CD4-positive, alpha-beta T cell treated with Interleukin-15 for 1 hour (primary cell): Measurements from ENCODE around the gene PCDHGC4.

ENCODE experiments used
- DNase-seq: peaks from one replicate; pipeline ENCODE4 v3.0.0-alpha.2; 2020

Gene PCDHGC4

DNA sequence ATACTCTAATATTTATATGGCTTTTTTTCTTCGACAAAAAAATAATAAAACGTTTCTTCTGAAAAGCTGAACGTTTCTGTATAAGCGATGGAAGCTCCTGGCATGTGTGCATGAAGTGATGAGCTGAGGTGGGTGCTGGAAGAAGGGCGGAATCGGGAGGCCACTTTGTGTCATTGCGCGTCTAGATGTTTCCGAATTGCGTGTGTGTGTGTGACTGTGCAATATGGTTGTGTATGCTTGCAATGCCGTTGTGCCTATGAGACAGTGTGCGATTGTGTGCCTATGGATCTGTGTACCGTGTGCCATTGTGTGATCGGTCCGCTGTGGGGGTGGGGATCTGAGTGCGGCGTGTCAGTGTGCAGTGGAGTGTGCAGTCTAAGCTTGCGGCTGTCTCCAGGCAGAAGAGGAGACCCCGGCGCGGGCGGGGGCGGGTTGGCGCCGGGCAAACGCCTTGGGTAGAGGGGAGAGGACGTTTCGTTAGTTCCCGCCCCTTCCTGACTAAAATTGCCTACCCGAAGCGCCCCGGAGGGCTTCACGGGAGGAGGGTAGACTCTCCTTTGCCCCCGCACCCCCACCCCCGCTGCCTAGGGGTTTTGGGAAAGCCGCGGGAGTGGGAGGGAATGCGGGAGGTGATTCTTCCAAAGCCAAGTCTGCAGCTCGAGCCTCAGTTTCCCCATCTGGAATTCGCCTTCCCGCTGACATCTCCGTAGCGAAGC lies 28.2 kb downstream of the PCDHGC4 start:
- DNase-seq: no peak

GRCh38 chr5:141513627-141514329 lies 28.9 kb downstream of the PCDHGC4 start:
- DNase-seq: peak; percentile 56

GRCh38 chr5:141514330-141515133 lies 29.7 kb downstream of the PCDHGC4 start:
- DNase-seq: no peak

GRCh38 chr5:141515141-141515540 lies 30.3 kb downstream of the PCDHGC4 start:
- no peak for DNase-seq

DNA sequence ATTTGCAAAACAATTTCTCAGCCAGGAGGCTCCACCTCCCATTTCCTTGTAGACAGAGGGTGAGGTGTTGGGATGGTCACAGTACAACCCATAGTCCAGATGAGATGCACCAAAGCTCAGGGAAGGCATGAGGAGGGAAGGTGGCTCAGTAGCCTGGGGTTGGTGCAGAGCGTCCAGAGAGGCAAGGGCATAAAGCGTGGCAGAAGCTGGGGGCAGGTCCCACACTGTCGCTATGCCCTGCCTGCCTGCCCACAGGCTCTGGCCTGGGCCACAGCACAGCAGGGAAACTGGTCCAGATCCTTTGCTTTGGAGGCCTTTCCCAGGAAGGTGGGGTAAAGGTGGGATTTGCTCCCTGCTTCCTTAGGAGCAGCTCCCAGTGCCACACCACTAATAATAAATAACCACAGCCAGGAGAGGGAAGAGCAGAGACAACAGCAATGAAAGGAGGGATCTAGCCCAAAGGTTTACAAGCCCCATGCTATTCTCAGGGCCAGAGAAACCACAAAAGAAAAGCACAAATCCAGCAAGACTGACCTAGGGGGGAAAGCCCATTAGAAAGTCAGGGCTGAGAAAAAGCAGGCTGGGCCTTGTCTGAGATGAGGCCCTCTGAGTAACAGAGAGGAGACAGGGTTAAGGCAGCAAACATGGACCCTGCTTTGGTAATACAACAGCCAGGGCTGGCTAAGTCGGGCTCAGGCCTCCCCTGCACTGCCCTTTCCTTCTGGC lies 31.3 kb downstream of the PCDHGC4 start:
- DNase-seq: no peak

DNA sequence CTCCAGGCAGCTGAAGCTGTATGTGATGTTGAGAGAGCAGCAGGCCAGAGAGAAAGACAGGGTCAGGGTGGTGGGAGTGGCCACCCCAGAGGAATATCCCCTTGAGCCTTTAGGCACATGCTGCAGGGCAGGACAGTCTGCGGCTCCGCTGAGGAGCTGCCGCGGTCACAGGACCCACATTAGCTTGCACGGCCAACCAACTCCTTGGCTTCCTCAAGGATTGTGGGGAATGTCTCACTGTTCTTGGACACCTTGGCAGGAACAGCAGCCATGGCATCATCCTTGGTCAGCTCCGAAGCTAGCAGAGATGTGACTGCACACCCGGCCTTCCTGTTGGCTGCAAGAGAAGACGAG lies 31.8 kb downstream of the PCDHGC4 start:
- no peak for DNase-seq

GRCh38 chr5:141517312-141517711 lies 32.5 kb downstream of the PCDHGC4 start:
- DNase-seq: no peak

DNA sequence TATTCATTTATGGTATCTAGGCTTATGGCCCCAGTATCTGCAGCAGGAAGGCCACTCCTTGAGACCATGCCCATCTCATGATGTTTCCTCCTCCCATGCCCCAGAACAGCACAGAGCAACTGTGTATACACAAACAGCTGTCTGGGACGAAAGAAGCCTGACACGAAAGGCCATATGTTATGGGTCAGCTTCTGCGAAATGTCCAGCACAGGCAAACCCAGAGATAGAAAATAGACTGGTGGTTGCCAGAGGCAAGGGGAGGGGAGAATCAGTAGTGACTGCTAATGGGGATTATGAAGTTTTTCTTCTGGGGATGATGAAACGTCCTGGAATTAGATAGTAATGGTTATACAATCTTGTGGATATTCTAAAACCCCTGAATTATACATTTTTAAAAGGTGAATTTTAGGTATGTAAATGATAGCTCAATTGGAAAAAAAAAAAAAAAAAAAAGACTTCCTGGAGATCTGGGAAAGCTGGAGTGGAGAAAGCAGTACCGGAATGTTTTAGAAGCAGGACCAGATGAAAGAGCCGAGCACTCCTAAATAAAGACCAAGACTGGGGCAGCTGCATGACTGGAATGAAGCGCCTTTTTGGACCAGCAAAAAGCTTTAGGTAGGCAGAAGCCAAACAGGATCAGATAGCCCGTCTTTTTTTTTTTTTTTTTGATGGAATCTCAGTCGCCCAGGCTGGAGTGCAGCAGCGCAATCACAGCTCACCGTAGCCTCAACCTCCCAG lies 33.2 kb downstream of the PCDHGC4 start:
- no peak for DNase-seq

DNA sequence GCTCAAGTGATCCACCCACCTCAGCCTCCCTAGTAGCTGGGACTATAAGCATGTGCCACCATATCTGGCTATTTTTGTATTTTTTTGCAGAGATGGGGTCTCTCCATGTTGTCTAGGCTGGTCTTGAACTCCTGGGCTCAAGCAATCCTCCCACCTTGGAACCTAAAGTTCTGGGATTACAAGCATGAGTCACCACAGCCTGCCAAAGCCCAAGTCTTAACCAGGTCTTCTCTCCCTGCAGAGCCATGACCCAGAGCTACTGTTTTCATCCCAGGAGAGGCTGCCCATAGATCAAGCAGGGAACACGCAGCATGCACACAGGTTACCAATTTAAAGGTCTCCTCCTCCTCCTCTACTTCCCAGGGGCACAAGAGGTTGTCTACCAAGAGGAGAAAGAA lies 33.8 kb downstream of the PCDHGC4 start:
- DNase-seq: no peak

- no peak for DNase-seq
Observed at GRCh38 chr5:141519605-141520565, 35.1 kb downstream of the PCDHGC4 start.

DNA sequence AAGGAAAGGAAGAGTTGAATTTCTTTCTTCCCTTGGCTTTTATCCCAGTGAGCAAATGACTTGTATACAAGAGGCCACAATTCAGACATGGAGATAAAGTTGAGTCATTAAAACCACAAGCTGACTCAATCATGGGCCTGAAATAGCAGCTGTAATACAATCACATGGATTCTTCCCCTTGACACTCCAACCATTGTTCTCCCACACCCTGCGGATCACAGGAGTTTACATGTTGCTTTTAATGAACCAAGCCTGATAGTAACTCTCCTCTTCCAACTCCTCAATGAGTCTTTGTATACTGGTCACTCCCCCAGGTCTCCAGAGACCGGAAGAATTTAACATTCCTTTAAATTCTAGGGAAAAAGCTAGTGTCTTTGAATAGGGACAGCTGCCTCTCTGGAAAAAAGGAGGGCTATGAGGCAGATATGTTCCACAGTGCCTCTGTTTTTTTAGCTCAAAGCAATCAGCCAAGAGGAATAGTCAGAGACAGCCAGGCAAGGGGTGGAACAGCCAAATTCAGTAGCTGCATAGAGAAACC lies 36.5 kb downstream of the PCDHGC4 start:
- no peak for DNase-seq

DNA sequence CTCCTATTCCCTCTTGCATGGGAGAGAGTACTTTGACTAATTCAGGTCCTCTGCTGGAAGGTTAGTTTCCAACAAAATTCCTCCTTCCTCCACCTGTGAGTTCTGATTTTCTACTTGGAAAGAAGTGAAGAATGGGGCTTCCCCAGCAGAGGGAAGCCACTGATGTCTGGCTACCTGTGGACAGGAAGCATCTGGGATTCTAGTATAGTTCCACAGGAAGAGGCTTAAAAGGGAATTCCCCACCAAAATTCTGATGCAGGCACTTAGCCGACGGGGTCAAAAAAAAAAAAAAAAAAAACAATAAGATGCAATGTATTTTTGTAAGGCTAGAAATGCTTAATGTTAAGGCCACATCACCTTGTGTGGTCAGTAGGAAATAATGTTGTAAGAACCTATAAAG lies 37.5 kb downstream of the PCDHGC4 start:
- no peak for DNase-seq

- no peak for DNase-seq
Observed at GRCh38 chr5:141523991-141524390, 39.2 kb downstream of the PCDHGC4 start.

- DNase-seq: peak; percentile 58
Observed at GRCh38 chr5:141524604-141525597, 40.1 kb downstream of the PCDHGC4 start.

DNA sequence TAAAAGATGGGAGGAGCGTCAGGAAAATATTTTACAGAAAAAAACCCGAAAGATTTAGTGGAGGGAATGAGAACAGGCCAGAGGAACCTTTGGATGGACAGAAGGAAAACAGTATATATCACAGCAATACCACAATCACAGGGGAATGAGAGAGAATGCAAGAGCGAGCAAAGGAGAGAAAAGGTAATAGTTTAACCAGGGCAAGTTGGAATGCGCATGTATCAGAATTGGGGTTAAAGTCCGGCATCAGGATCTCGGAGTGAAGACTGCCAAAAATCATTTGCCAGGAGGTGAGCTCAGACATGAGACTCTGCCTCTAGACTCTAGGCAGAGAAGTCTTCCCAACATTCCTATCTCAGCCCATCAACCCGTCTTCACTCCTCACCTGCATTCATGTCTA lies 40.8 kb downstream of the PCDHGC4 start:
- DNase-seq: no peak

- no peak for DNase-seq
Observed at GRCh38 chr5:141527426-141527825, 42.6 kb downstream of the PCDHGC4 start.

DNA sequence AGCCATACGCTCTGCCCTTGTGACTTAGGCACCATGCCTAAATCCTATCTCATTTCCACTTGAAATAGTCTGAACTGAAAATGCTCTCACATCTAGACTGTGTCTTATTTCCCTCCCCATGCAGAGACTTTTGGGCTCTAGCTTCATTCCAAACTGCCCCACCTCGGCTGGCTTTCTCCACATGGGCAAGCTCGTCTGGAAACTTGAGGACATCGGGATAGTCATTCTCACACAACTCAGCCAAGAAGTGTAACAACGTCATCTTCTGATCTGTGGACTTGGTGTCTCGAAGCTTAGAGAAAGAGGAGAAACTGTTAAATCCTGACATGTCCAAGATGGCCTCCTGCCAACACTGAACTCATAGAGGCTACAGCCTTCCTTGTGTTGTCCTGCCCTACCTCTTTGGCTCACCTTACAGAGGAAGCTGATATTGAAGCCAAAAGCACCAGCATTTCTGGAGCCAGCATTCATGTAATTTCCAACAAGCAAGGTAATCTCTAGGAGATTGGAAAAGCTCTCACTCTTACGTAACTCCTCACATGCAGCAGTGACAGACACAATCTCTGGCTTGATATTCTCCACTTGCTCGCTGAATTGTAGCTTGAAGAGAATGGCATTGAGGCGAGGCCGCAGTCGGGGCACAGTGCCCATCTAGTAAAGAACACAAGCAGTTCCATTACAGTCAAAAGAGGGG lies 43.6 kb downstream of the PCDHGC4 start:
- no peak for DNase-seq

DNA sequence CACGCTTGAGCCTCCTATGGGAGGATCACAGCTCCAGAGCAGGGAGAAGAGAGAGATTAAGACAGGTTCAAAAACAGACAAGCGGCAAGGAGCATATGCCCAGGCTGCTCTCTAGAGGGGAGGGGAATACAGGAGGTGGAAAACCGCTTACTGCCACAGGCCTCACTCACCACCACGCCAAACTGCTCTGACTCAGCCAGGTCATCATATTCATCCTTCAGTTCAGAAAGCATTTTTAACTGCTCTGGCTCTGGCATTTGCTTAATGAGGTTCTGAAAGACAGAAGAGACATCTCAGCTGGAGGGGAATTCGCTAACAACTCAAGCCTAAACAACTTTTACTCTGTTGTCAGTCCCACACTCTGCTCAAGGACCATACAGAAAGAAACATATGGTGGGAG lies 44.2 kb downstream of the PCDHGC4 start:
- no peak for DNase-seq

DNA sequence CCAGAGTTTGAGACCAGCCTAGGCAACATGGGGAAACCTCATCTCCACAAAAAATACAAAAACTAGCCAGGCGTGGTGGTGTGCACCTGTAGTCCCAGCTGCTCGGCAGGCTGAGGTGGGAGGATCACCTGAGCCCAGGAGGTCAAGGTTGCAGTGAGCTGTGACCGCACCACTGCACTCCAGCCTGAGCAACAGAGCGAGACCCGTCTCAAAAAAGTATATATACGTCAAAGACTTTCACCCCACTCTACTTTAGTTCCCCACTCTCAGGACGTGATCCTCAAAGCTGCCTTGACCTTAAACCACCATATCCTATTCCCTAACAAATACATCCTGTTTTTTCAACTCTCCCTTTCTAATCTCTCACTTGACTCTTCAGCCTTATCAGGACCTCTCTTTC lies 45.0 kb downstream of the PCDHGC4 start:
- no peak for DNase-seq
